M059J (cell line): ENCODE data around the gene TSPAN11. TPM values are rescaled to one million over a fixed set of nuclear protein-coding genes. Genes with fewer than 3 reads are reported as not detected.
"Not testable (repeated sequence)": the region's sequence is repeated elsewhere in the genome, so short reads cannot be mapped to it uniquely, and the experiment has no call there.

Experiments
- DNase-seq: peaks from one replicate; pipeline ENCODE4 v3.0.0-alpha.2; 2012; ENCODE audit warnings: low read depth
- total RNA-seq: library from RNA; depleted of rRNA; stranded (reverse); fragments of >200 nt; shearing (Covaris generic); gene quantifications from 2 replicates; pipeline ENCODE4 v1.2.3, GENCODE V29; 2014

TSPAN11 gene
- total RNA-seq, 1 experiment from 2014 or later, result 0.39 TPM

DNA sequence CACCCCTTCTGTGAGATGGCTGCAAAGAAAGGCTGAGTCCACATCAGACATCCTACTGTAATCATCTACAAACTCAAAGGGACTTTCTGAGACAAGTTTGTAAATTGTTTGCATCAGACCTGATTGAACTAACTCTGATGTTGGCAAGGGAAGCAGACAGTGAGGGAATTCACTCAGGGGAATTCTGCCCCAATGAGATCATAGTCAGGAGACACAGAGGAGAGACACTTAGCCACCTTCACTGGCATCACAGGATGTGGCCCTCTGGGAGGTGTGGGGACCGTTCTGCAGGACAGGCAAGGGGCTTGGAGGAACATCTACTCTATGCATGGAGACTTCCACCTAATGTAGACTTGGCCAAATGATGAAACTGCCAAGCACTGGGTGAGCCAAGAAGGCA is 76.5 kb downstream of the TSPAN11 start:
- DNase-seq, result peak; percentile 32

DNA sequence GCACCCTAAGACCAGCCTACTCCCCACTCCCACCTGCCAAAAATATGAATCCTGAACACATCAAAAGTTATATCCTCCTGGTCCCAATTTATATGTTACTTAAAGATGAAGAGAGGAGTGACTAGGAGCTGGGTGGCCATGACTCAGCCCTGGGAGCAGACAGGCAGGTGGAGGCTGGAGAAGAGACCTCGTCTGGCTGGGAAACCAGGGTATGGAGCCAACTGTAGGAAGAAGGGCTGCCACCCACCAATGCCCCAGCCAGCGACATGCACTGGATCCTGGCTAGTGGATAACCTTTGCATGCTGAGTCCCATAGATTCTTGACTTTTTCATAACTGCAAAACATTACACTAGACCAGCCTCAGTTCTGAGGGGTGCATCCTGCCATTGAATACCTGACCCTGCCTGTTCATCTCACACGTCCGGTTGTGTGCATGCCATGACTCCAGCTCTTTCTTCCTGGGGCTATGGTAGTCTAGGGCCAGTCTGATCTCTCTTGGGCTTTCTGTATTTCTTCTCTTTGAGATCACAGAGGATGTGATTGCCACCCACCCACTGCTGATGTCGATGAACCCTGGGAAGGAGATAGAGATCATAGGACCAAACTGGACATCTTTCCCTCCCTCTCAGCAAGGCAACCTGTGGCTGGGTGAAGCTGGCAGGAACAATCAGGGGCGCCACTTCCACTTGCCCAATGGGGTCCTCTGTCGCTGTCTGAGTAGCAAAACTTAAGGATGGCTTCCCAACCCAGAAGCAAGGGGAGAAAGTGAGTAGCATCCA is 77.5 kb downstream of the TSPAN11 start:
- no peak for DNase-seq

DNA sequence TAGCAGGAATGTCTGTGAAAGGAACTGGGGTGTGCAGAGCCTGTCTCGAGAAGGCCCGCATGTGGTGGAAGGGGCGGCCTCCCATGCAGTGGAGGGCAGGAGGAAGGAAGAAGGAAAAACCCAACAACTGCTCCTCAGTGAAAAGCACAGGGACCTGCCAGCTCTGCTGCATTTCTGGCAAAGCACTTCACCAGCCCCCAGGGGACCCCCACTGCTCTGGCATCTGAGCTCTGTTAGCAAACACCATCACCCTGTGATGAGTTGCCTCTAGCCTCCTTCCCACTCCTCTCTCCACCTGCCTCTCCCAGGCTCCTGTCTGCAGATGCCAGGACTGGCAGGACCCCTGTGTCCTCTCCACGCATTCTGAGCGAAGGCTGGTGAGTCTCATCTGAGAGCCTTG is 78.1 kb downstream of the TSPAN11 start:
- DNase-seq, result no peak

DNA sequence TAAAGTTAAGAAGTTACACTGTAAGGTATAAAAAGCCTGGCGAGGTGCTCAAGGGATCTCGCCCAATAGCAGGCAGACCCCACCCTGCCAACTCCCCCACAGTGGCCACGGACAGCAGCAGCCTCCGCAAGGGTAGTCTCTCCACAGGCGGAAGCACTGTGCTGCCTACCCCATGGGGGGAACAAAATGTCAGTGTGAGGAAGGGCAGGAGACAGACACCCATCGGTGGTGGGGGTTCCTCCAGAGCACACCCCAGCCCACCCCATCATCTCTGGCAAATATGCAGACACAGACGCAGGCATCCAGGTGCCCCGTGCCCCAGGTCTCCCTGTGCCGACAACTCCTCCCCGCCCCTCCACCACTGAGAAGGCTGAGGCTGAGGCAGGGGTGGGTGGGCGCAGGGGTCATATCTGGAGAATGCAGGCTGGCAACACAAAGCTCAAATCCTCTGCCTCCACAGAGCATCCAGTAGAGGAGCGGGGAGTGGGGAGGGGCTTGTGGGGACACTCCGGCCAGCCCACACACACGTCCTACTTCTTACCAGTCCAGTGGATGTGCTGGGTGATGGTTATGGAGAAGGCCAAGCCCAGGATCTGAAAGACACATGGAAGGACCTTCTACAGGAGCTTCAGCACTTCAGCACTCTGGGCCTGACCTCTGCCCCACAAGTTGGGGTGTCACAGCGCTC is 78.9 kb downstream of the TSPAN11 start:
- no peak for DNase-seq

DNA sequence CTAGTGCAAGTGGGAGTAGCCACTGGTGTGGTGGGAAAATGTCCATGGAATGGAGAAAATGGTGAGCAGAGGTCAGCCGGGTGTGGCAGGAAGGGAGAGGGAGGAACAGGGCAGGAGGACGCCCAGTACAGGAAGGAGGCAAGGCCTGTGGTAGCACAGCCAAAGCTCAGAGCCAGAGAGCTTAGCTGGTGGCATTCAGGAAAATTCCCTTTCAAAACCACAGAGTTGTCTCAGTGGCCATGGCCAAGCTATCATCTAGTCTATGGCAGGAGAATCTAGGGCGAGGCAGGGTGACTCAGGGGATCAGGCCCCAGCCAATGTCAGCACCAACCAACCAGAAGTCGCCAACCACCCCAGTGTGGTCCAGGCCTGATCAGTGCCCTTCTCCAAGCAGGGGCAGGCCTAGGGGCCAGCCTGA is 79.4 kb downstream of the TSPAN11 start:
- DNase-seq, result peak; percentile 94

DNA sequence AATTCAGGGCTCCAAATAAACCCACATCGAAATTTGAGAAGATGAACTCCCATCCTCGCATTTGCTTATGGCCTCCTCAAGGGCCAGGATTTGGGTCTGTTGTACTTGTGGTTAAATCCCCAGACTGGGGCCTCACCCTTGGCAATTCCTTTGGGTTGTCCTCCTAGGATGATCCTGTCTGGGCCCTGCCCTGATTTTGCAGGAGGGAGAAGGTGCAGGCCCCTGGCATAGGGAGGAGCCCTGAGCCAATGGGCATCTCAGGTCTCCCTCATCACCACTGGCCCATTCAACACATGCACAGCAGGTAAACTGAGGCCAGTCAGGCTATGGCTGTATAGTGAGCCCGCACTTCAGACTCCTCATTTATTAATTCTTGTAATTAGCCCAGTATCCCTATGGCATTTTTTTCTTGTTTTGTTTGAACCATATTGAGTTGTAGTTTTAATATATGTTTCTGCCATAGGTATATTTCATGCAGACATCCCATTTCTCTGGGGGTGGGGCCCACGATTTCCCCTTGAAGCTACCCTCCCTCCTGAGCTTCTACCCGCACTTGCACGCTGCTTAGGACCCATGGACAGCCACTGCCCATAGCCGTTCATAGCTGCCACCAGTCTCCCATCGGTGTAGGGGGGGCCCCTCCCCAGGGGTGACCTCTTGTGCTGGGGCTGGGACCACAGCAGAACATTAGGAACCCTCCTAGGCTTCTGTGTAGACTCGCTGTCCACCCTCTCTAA is 80.0 kb downstream of the TSPAN11 start:
- no peak for DNase-seq

DNA sequence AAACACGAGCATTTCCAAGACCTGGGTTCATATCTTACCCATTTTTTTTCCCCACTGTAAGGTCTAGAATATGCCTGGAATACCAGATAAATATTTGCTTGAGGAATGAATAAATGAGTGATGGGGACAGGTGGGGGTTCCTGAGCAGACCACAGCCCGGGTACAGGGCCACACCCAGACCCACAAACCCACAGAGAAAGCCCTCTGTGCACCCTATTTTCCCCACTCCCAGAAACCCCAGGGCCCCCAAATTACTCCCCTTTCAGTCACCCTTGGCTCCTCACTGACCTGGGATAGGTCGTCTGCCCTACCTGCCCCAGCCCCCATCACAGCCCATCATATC is 80.6 kb downstream of the TSPAN11 start:
- DNase-seq, result no peak

DNA sequence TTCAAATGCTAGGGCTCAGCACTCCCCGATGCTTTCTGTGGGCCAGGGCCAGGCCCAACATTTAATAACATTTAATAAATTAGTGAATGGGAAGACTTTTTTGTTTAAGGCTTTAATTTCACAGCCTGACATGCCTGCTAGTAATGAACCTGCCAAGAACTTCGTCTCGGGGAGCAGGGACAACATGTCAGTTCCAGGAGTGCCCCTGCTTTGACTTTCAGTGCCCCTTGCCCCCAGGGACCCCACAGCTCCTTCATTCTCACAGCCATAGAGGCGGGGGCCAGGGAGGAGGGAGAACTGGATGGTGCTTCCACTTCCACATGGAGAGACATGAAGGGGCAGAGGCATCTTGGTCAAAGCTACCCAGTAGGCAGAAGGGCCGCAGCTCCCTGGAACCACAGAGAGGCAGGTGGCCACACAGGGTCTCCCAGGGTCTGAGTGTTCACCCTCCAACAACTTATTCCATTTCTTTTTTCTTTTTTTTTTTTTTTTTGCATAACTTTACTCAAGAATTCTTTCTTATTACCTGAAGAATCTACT is 81.2 kb downstream of the TSPAN11 start:
- no peak for DNase-seq

DNA sequence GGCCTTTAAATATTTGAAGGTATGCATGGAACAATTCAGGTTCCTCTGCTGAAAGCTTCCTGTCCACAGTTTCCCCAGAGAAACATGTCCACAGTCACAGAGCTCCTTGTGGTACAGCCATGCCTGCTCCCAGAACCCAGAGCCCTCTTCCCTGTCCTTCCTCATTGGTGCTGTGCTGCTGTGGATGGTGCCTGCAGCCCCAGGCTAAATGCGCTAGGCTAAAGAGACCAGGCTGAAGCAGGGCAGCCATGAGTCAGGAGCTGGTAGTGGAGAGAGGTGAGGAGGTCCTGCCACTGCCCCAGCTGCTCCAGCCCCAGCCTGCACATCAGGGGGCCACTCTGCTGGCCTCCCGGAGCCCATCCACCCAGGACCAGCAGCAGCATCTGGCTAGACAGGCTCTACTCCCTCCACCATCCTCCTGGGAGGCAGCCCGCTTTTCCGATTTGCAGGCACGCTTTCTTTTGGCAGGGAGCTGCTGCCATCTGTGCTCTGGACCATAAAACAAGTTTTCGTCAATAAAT is 81.8 kb downstream of the TSPAN11 start:
- DNase-seq, result peak; percentile 69

DNA sequence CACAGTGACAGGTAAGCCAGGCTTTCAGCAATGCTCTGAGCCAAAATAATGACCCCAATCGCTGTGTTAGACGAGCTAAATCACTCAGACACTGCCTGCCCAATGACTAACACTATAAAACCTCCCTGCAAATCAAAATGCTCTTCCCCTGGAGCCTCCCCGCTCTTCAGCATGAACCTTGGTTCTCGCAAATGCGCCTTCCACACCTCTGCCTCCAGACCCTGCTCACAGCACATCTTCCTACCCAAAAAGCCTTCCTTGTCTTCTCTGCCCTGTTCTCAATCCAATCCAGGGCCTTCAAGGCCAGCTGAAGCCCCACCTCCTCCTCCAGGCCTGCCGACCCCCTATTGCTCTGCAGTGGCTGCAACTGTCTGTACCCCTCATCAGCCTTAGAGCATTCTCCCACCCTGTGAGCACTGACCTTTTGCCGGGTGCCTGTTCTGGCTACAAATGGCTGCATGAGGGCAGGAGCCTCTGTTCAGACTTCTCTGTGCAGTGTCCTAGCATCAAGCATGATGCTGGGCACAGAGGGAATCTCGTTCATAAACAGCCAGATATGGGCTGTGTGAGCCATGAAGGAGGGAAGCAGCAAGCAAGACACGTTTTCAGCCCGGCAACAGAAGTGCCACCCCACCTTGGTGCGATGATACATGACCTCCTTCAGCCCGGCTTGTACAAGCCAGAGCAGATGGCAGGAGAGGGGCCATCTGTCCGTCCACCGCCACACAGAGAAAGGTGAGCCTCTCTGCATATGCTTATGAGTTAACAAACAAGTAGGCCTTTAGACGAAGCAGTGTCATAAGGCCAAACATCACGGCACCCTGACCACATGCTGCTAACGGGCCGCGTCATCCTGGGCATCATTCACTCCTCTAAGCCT is 82.7 kb downstream of the TSPAN11 start:
- DNase-seq, result no peak

DNA sequence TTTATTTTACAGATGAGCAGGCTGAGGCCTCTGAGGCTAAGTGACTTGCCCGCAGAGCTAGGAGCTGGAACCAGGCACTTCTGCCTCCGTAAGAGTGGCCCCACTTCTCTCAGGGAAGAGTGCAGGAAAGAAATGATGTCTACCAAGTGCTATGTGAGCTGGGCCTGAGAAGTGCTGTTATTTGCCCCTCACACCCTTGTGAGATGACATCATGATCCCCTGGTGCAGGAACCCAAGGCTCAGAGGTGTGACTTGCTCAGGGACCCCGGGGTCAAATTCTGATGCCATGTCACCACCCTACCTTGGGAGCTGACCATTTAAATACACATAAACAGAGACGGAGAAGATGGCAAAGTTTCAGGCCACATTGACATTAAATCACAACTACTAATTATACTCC is 83.4 kb downstream of the TSPAN11 start:
- DNase-seq, result no peak

DNA sequence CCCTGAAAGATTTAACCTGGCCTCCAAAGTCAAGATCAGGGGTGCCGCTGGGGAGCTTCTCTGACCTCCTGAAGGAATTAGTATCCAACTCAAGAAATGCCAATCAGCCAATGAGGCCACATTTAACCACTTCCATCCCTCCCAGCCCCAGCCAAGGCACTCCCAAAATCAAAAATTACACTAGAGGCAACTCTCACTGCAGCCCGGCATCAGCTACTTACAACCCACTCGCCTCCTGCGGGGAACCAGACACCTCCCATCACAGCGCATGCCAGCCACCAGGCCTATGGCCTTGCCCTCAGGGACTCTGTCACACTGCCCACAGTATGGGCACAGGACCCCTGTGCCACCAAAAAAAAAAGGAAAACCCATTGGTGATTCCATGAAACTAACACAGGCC is 84.8 kb downstream of the TSPAN11 start:
- DNase-seq, result no peak

DNA sequence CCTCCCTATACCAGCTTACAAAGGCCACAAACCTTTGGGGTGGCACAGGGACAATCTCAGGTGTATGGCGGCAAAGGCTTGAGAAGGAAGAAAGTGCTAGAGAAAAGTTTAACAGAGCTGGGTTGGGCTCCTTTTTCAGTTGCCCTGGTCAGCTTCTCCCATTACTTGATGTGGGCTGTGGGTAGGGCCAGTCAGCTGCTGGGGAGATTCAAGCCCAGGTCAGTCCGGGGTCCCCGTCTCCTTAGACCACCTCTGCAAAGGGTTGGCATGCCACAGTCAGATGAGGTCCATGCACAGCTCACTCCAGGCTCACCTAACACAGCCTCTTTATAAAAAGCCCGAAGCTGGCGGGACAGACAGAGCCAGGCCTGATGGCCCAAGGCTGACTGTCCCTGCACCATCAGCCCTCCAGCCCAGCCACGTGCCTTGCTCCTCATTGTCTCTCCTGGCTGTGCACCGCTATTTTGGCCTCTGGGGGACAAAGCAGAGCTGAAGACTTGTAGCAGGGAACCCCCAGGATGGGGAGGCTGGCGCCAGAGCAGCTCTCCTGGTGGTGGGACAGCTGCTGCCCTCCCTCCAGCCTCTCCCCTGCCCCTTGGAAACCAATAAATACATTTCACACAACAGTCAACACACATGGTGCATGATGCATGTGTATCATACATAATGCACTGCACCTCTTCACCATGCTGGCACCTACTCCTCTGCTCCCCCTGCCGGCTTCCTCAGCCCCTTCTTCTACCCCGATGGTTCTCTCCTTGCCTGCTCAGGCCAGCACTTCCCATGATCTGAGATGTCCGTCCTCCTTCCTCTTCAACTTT is 85.4 kb downstream of the TSPAN11 start:
- no peak for DNase-seq

DNA sequence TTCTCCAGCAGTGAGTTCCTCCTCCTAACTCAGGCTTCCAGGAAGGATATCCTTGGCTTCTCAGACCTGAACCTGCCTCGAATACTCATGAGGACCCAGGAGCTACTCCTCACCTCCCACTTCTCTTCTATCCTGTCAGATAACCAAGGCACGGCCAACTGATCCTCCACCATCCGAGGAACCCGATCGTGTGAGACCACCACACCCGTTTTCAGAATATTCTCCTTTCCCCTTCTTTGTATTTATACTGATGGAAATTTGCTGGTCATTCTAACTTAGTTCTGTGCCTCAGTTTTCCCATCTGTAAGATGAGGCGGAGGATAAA is 86.0 kb downstream of the TSPAN11 start:
- not testable (repeated sequence) for DNase-seq

DNA sequence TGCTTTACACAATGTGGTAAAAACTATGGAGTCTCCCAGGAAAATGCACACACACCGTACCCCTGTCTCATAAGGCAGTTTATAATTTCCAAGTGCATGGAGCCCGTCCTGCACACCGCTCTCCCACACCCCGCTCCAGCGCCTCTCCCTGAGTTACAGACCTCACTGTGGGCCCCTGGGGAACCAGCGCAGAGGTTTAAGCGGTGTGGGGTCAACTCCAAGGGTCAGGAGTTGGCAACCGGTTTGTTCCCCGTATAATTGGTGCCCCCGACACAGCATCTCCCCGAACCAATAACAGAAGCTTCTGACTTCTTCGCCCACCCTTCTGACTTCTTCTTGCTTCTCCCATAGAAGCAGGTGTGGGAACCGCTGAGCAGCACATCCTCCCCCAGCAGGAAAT is 88.7 kb downstream of the TSPAN11 start:
- no peak for DNase-seq

DNA sequence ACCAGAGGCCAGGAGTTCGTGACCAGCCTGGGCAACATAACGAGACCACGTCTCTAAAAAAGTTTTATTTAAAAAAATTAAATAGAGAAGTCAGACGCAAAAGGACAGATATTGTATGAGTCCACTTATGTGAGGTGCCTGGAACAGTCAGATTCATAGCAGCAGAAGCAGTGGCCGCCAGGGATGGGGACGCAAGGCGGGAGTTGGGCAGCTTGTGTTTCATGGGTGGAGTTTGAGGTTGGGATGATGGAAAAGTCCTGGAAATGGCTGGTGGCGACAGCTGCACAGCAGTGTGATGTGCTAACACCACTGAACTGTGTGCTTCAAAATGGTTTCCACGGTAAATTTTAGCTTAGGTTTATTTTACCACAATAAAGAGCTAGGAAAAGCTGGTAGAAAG is 89.5 kb downstream of the TSPAN11 start:
- no peak for DNase-seq

DNA sequence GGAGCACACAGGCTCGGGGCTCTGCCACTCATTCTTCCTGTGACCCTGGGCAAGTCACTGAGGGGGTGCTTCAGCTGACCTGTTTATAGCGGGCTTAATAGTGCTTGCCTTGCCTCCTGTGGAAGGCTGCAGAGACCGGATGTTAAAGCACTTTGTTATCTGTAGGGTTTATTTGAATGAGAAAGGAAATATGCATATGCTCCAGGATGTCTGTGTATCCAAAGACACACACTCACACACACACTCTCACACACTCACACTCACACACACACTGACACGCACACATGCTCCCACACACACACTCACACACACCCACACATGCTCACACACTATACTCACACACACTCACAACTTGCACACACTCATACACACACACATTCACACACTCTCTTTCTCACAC is 91.0 kb downstream of the TSPAN11 start:
- DNase-seq, result no peak

DNA sequence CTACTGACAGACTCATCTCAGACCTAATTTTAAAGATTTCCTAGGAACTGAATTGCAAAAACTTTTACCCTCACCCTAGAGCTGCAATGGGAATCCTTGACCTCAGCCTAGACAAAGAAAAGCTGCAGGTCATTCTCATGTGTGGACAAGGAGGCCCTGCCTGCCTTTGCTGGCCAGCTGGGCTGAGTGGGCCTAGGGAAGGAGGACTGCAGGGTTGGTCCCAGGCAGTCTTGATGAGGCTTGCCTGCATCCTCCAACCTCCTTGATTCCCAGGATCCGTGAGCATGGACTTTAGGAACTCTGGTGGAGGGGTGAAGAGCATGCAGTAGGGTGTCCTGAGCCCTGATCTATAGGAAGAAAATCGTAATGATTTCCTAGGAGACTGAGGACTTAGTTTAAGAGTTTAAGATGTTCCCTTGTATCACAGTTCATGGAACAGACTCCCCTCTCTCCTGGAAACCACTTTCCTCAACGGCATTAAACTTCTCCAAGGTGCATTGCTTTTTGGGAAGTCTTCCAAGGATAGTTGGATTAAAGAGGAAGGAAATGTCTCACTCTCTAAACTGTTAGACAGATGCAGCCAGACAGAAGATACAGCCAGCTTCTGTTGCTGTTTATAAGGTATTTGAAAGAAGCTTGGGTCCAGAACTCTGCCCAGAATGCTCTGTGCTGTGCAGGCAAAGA is 91.7 kb downstream of the TSPAN11 start:
- DNase-seq, result no peak

DNA sequence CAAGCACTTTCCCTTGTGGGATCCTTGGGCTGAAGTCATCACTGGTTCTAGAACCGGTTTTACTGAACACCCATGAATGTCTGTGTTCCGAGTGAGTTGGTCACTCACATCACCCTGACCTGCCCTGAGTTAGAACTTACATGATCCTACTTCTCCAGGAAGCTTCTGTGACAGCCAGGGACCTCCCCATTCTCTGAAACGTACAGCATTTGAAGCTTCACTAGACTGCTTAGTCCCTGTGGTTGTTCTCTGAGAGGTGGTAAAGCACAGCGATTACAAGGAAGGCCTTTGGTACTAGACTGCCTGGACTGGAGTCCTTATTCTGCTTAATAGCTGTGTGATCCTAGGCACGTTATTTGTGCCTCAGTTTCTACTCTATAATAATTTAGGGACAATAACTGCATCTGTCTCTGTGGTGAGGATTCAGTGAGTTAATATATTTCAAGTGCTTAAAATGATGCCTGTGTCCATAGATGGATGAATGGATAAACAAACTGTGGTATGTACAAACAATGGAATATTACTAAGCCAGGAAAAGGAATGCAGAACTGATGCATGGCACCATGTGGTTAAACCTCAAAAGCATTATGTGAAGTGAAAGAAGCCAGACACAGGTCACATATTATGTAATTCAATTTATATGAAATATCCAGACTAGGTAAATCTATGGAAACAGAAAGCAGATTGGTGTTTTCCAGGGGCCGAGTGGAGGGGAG is 92.4 kb downstream of the TSPAN11 start:
- DNase-seq, result no peak
